MCF 10A (cell line): ENCODE measurements around the gene ARHGAP24. TPM values are rescaled to one million over a fixed set of nuclear protein-coding genes. Genes with fewer than 3 reads are reported as not detected.

Experiments used
- BruUV-seq: library from RNA; stranded (reverse); fragments of 400-500 nt; replicated peaks from 2 replicates; lab custom pipeline; 2021; lab: Mats Ljungman, UMichigan
- CTCF ChIA-PET: fragments of 300-600 bp; sonication (Branson Sonifier 250); formaldehyde crosslinking; extraction: SDS; loops from one replicate; lab custom pipeline; 2021; ENCODE audit warnings: antibody characterized with exemption, inconsistent platforms; lab: Yijun Ruan, JAX
- POLR2A ChIA-PET: fragments of 300-600, 350-650 bp; sonication (Branson Sonifier 250); formaldehyde crosslinking; extraction: SDS; loops from one replicate; lab custom pipeline; 2020; ENCODE audit warnings: antibody characterized with exemption, inconsistent platforms; lab: Yijun Ruan, JAX
- DNase-seq: peaks from one replicate; pipeline ENCODE4 v3.0.0-alpha.2; 2018; ENCODE audit not compliant: unreplicated experiment
- H3K27ac Mint-ChIP-seq: one replicate; pipeline ENCODE4 v1.8.0; 2022; ENCODE audit warnings: mild to moderate bottlenecking, low read depth, mixed read lengths; ENCODE audit not compliant: unreplicated experiment
- H3K27me3 Mint-ChIP-seq: one replicate; pipeline ENCODE4 v1.8.0; 2022; ENCODE audit warnings: mixed read lengths; ENCODE audit not compliant: insufficient read depth, unreplicated experiment
- H3K36me3 Mint-ChIP-seq: one replicate; pipeline ENCODE4 v1.8.0; 2022; ENCODE audit warnings: mild to moderate bottlenecking, moderate library complexity, mixed read lengths; ENCODE audit not compliant: insufficient read depth, unreplicated experiment
- H3K4me1 Mint-ChIP-seq: one replicate; pipeline ENCODE4 v1.8.0; 2022; ENCODE audit warnings: mixed read lengths; ENCODE audit not compliant: insufficient read depth, unreplicated experiment
- H3K4me3 Mint-ChIP-seq: one replicate; pipeline ENCODE4 v1.8.0; 2022; ENCODE audit warnings: mild to moderate bottlenecking, moderate library complexity, mixed read lengths; ENCODE audit not compliant: unreplicated experiment
- H3K9me3 Mint-ChIP-seq: one replicate; pipeline ENCODE4 v1.8.0; 2022; ENCODE audit warnings: mixed read lengths; ENCODE audit not compliant: unreplicated experiment
- CTCF ChIP-seq: fragments of 200-600 bp; IDR thresholded peaks from one replicate; pipeline ENCODE4 v1.8.0; 2022; ENCODE audit warnings: antibody characterized with exemption, mild to moderate bottlenecking; ENCODE audit not compliant: unreplicated experiment
- intact Hi-C: fragments of 100-400 bp; cut with micrococcal nuclease; formaldehyde crosslinking; loops from 2 replicates; pipeline ENCODE4 v1.14.1; 2022
- total RNA-seq: library from RNA; stranded (reverse); gene quantifications from 2 replicates; pipeline ENCODE4 v1.2.3, GENCODE V29; 2022

Gene ARHGAP24
- total RNA-seq, 1 experiment from 2014 or later = 2.6 TPM

DNA sequence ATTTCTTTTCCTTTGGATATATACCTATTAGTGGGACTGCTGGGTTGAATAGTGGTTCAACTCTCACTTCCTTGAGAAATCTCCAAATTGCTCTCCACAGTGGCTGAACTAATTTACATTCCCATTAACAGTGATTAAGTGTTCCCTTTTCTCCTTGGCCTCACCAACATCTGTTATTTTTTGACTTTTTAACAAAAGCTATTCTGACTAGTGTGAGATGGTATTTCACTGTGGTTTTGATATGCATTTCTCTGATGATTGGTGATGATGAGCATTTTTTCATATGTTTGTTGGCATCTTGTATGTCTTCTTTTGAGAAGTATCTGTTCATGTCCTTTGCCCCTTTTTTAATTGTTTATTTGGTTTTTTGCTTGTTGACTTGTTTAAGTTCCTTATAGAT, 471.9 kb downstream of the ARHGAP24 start:
- Mint-ChIP-seq H3K27ac (no peak overlapping the region), H3K9me3 (no peaks in the 10 kb centered on the region), H3K4me1 (no peaks in the 10 kb centered on the region), H3K36me3 (no peaks in the 10 kb centered on the region), H3K4me3 (no peak overlapping the region), H3K27me3 (no peaks in the 10 kb centered on the region)
- ChIA-PET POLR2A (no interaction called here), CTCF (no interaction called here)
- intact Hi-C loops = no loop called here
- no TSS peak for BruUV-seq
- no peak for TF ChIP-seq CTCF
- no peak for DNase-seq

DNA sequence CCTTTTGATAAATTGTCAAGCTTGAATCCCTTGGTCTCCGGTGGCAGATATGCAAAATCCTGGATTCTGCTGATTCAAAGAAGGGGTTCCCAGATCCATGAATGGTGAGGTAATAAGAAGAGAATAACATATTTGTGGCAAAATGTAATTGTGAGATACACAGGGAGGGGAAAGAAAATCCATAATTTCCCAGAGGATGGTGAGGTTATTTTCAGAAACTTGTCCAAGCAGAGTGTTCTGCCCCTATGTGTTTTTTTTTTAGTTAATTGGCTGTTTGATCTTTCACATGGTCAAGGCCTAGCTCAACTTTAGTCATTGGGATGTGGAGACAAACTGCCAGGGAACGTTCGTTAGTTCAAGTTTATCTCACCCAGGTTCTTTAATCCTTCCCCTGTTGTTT, 476.1 kb downstream of the ARHGAP24 start:
- H3K9me3 Mint-ChIP-seq = no peaks in the 10 kb centered on the region
- no peak overlapping the region for H3K4me3 Mint-ChIP-seq
- intact Hi-C loops = no loop called here
- H3K27ac Mint-ChIP-seq = no peak overlapping the region
- no peak for DNase-seq
- BruUV-seq = no TSS peak
- H3K36me3 Mint-ChIP-seq = peaks cover 6% of the 10 kb centered on the region
- peaks cover 28% of the 10 kb centered on the region for H3K4me1 Mint-ChIP-seq
- ChIA-PET POLR2A (no interaction called here), CTCF (interaction anchor here (1.7 kb wide), 1 partner anchor 154 kb away, joined by 7 read pairs; no protein-coding TSS in a partner anchor)
- TF ChIP-seq CTCF = no peak
- H3K27me3 Mint-ChIP-seq = no peaks in the 10 kb centered on the region

- no peak for TF ChIP-seq CTCF
- CTCF ChIA-PET = interaction anchor here (0.6 to 1.7 kb wide), 4 partner anchors 15 to 156 kb away, joined by 3 to 7 read pairs (median 4); no protein-coding TSS in a partner anchor
- Mint-ChIP-seq H3K4me1 (peaks cover 28% of the 10 kb centered on the region), H3K36me3 (peaks cover 6% of the 10 kb centered on the region), H3K4me3 (no peak overlapping the region), H3K27ac (peak overlapping the region; percentile 70), H3K9me3 (no peaks in the 10 kb centered on the region), H3K27me3 (no peaks in the 10 kb centered on the region)
- POLR2A ChIA-PET = interaction anchor here (0.9 kb wide), 1 partner anchor 13 kb away, joined by 3 read pairs; no protein-coding TSS in a partner anchor
- DNase-seq = peak; percentile 78
- BruUV-seq = no TSS peak
- intact Hi-C loops = loop anchor here (2.0 kb wide), 1 partner anchor 58 kb away; no protein-coding TSS in a partner anchor
Observed at GRCh38 chr4:85952528-85952927, 477.6 kb downstream of the ARHGAP24 start.

GRCh38 chr4:85952972-85953650, 478.2 kb downstream of the ARHGAP24 start:
- H3K27ac Mint-ChIP-seq = peak overlapping the region; percentile 77
- peak; percentile 21 for DNase-seq

More at GRCh38 chr4:85952972-85953650, 478.2 kb downstream of the ARHGAP24 start:
- peaks cover 6% of the 10 kb centered on the region for H3K36me3 Mint-ChIP-seq
- H3K9me3 Mint-ChIP-seq = no peaks in the 10 kb centered on the region
- ChIA-PET CTCF (interaction anchor here (0.6 to 1.1 kb wide), 3 partner anchors 15 to 126 kb away, joined by 3 to 4 read pairs (median 3); no protein-coding TSS in a partner anchor), POLR2A (interaction anchor here (0.6 to 1.2 kb wide), 2 partner anchors 34 to 191 kb away, joined by 3 read pairs; no protein-coding TSS in a partner anchor)
- no peaks in the 10 kb centered on the region for H3K27me3 Mint-ChIP-seq
- BruUV-seq = no TSS peak
- peaks cover 28% of the 10 kb centered on the region for H3K4me1 Mint-ChIP-seq
- TF ChIP-seq CTCF = no peak
- H3K4me3 Mint-ChIP-seq = peak overlapping the region; percentile 2
- intact Hi-C loops = loop anchor here (2.0 kb wide), 1 partner anchor 58 kb away; no protein-coding TSS in a partner anchor
